Fibroblast of skin of left biceps (primary cell): Measurements from ENCODE around the gene ANP32E.
"Not testable (repeated sequence)": the region's sequence is repeated elsewhere in the genome, so short reads cannot be mapped to it uniquely, and the experiment has no call there.

Experiments
- DNase-seq, 2 experiments: peaks; one replicate each; pipeline ENCODE4 v3.0.0-alpha.2; 2013; ENCODE audit warnings: low read depth in 2 of 2

The ANP32E gene

DNA sequence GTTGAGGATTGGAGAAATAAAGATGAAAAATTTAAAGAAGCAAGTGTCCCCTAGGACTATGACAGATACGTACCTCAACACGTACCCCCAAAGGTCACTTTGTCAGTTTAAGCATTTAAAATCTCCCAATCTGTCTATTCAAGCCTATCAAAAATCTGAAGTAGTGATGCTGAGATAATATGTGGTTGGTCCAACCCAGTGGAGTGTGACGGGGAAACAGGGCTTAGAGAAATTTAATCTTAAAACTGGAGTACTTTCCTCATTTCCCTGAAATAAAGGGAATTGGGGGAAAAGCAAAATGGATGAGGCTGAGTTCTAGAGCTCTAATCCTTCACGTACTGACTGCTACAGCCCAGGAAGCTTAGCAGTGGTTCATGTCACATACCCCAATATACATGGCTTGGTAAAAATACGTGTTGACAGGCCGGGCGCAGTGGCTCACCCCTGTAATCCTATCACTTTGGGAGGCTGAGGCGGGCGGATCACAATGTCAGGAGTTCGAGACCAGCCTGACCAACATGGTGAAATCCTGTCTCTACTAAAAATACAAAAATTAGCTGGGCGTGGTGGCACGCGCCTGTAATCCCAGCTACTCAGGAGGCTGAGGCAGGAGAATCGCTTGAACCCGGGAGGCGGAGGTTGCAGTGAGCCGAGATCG lies 21.7 kb downstream of the ANP32E start:
- DNase-seq, result not testable (repeated sequence)

DNA sequence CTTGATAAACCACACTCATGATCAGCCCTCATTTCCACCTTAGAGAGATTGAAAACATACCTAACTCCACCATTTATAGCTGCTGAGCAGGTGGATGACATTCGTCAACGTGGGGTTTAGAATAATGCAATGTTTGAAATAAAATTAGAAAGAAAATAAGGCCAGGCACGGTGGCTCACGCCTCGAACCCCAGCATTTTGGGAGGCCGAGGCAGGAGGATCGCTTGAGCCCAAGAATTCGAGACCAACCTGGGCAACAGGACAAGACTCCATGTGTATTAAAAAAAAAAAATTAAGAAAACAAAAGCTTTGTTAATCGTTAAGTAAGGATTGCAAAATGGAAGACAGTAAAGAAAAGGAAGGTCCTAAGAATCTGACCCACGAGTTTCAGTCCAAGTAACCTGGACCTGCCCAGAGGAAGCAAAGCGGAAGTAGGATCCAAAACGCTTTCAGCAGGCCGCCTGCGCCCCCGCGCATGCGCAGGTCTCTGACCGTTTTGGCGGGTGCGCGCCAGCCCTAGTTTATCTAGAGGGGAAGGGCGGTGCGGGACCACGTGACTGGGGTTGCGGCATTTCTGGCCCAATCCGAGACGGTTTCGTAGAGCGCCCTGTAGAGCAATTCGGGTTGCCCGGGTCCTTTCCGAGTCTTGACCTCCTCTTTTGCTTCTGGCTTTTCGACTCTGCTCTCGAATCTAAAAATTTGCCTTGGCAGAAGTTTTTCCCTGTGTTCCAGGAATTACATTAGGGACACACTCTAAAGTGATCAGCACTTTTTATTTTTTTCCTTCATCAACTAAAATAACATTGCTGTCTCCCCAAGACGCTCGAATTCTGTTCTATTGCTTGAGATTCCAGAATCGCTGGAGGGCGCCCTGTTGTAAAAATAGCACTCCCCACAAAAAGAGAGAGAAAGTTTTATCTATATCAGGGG lies 22.5 kb downstream of the ANP32E start:
- peak; percentile 82 for DNase-seq

- DNase-seq, result no peak
These were observed 23.8 kb downstream of the ANP32E start for GRCh38 chr1:150212070-150212469.

DNA sequence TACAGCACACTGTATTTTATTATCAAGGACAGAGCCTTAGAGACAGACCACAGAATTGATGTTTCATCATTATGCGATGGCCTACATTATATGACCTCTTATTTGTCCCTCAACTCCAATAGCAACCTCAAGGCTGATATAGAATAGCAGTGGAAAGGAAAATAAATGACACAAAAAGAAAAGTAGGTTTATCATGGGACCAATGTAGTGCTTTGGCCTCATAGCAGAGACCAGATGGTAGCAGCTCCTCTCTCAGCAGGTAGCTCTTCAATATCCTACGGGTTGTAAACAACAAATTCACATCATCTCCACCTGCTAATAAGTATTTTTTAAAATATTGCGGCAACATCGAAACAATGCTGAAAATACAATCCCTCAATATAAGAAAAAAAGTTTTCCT lies 25.2 kb downstream of the ANP32E start:
- DNase-seq, result no peak

- no peak for DNase-seq
These were observed 25.8 kb downstream of the ANP32E start for GRCh38 chr1:150210091-150210490.

GRCh38 chr1:150208460-150208859 lies 27.5 kb downstream of the ANP32E start:
- not testable (repeated sequence) for DNase-seq

GRCh38 chr1:150207281-150207971 lies 28.5 kb downstream of the ANP32E start:
- no peak for DNase-seq

- no peak for DNase-seq
These were observed 39.5 kb downstream of the ANP32E start for GRCh38 chr1:150196417-150196816.

- peak; percentile 49 to 51 for DNase-seq
These were observed 41.4 kb downstream of the ANP32E start for GRCh38 chr1:150194381-150195031.

GRCh38 chr1:150192012-150192411 lies 43.9 kb downstream of the ANP32E start:
- peak; percentile 74 to 75 for DNase-seq

DNA sequence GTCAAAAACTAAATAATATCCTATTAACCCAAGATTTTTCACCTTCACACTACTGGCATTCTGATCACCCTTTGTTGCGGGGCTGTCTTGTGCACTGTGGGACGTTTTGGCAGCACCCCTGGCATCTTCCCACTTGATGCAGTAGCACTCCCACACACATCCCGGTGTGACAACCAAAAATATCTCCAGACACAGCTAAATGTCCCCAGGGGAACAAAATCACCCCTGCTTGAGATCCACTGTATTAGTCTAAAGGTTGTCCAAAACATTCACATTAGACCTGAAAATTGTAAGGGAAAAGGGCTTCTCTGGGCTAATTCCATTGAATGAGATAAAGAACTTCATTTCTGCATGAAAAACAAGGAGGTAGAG lies 48.4 kb downstream of the ANP32E start:
- no peak for DNase-seq

GRCh38 chr1:150186789-150187559 lies 48.9 kb downstream of the ANP32E start:
- no peak for DNase-seq

DNA sequence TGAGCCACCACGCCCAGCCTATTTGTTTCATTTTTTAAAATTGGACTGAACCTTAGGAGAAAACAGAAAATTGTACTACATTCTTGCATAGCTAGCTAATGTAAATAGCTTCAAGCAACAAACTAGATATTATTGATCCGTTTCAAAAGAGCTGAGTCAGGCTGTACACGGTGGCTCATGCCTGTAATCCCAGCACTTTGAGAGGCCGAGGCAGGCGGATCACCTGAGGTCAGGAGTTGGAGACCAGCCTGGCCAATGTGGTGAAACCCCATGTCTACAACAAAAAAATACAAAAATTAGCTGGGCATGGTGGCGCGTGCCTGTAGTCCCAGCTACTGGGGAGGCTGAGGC lies 49.5 kb downstream of the ANP32E start:
- not testable (repeated sequence) for DNase-seq

- DNase-seq, result no peak
These were observed 50.4 kb downstream of the ANP32E start for GRCh38 chr1:150185481-150185880.

DNA sequence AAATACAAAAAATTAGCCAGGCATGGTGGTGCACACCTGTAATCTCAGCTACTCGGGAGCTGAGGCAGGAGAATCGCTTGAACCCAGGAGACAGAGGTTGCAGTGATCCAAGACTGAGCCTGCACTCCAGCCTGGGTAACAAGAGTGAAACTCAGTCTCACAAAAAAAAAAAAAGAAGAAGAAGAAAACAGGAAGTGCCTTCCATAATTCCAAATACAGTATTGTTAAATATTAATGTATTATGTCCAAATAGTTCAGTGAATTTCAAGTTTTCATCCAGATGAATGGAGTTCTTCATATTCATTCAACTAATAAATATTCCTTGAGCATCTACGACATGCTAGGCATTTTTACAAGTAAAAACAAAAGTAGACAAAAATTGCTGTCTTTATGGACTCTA lies 52.9 kb downstream of the ANP32E start:
- no peak for DNase-seq

- no peak for DNase-seq
These were observed 53.7 kb downstream of the ANP32E start for GRCh38 chr1:150182247-150182646.

- DNase-seq, result no peak
These were observed 55.4 kb downstream of the ANP32E start for GRCh38 chr1:150180474-150180873.

- no peak for DNase-seq
These were observed 56.0 kb downstream of the ANP32E start for GRCh38 chr1:150179867-150180266.

GRCh38 chr1:150178548-150178947 lies 57.4 kb downstream of the ANP32E start:
- DNase-seq, result no peak

- DNase-seq, result no peak
These were observed 59.3 kb downstream of the ANP32E start for GRCh38 chr1:150176593-150176992.

DNA sequence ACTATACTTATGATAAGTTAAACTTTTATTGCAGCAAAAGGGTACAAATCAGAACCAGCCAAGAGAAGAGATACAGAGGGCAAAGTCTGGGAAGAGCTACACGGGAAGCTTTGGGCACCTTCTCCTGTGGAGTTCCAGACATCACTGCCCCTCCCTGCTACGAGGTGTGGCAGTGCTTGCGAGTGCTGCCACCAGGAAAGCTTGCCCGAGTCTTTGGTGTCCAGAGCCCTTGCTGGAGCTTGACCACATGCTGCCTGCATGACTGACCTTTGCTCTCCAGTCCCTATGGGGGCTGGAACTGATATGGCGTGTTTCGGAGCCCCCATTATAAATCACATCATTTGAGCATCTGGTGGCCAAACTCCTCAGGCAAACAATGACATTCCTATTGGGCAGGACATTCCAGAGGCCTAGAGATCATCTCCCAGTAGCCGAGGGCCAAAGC lies 62.7 kb downstream of the ANP32E start:
- no peak for DNase-seq
